GM21576 (cell line): ENCODE measurements around the gene ABCA9.
"Not testable (repeated sequence)": the region's sequence is repeated elsewhere in the genome, so short reads cannot be mapped to it uniquely, and the experiment has no call there.

ENCODE experiments used
- ATAC-seq: cut with Tn5 transposase; IDR thresholded peaks from one replicate; pipeline ENCODE4 v1.9.1; 2021; ENCODE audit warnings: mild to moderate bottlenecking, moderate library complexity; ENCODE audit not compliant: unreplicated experiment

ABCA9 gene

DNA sequence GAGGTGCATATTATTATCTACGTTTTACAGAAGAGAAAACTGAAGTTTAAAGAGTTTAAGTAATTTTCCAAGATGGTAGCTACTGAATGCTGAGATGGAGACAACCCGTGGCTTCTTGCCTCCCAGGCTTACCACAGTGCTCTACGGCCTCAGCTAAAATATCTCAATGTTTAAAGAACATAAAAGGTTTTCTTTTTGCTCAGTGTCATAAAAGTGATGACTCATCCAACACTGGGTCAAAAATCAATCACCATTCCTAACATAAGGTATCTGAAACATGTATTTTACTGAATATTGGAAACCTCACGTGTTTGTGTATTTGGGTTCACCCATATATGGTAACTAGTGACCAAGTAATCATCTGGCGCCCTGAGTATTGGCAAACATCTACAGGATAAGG lies 18.4 kb downstream of the ABCA9 start:
- ATAC-seq = no peak

DNA sequence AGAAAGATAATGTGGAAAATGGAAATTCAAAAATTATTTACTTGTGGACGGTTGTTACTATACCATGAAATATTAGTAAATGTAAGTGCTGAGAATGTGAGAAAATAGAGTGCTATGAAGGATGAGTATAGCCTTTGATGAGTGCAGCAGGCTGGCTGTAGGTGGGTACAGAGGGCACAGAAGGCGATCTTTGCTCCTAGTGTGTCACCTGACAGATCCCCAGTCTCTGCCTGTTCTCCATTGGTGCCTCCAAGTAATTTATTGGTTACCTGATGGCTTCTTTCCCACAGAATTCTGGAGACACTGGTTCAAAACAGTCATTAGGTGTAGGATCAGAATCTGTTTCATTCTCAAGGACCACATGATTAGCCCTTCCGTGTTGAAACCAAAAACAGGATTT lies 28.9 kb downstream of the ABCA9 start:
- ATAC-seq = no peak

DNA sequence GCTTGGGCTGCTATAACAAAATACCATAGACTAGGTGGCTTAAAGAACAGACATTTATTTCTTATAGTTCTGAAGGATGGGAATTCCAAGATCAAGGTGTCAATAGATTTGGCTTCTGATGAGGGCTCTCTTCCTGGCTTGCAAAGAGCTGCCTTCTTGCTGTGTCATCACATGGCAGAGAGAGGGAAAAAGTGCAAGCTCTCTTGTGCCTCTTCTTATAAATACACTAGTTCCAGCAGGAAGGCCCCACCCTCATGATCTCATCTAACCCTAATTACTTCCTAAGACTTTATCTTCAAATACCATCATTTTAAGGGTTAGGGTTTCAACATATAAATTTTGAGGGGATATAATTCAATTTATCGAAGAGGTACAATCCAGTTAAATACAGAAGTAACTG lies 30.6 kb downstream of the ABCA9 start:
- ATAC-seq = no peak

DNA sequence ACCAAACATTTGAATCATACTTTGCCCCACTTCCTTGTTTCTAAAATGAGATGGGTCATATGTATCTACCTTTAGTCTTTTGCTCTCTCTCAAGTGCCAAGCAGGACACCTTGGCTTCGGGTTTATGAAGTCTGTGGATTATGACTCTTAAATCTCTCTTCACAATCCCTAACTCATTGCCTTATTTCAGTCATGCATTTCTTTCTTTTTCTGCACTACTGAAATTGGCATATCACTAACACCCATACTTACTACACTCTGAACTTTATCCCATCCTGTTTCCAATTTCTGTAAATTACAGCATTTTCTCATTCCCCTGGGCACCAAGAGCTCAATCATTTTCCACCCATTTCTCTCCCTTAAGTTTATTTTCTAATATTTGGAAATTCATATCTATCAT lies 42.0 kb downstream of the ABCA9 start:
- ATAC-seq = no peak

DNA sequence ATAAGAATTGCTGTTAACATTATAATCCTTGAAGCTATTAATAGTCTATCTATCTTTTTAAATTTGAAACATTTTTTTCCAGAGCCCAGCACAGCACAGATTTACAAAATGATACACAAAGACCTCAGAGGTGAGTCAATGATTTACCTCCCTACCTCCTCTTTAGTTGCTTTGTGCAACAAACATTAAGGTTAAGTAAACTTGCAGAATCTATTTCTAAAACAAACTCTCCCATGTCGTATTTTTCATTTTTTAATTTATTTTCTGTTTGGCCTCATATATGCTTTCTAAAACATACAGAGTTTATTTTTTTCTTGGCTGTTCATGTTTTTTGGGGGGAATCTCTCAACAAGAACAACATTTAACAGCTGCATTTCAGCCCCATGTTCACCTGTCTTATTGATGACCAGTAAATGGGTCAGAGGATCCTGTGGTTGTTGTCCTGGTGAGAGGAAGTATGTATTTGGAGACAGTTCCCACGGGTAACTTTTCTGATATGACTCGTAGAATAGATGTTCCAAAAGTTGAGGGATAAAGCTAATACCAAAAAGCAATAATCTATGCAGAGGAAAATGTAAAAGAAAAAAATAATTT lies 42.6 kb downstream of the ABCA9 start:
- ATAC-seq = no peak

DNA sequence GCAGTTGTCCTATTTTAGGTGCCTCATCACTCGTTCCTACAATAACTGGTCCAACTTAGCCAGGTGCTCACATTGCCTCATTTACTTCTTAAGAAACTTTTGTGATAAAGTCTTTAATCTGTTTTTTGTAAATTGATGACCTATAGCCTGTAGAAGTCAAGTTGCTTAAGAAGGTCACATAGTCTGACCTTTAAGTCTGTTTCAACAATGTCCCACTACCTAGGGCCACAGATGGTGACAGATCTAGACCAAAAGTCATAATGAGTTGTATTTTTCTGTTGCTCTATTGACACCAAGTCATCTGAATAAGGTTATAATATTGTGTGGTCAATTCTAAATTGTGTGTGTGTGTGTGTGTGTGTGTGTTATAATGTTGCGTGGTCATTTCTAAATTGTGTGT lies 45.1 kb downstream of the ABCA9 start:
- no peak for ATAC-seq

DNA sequence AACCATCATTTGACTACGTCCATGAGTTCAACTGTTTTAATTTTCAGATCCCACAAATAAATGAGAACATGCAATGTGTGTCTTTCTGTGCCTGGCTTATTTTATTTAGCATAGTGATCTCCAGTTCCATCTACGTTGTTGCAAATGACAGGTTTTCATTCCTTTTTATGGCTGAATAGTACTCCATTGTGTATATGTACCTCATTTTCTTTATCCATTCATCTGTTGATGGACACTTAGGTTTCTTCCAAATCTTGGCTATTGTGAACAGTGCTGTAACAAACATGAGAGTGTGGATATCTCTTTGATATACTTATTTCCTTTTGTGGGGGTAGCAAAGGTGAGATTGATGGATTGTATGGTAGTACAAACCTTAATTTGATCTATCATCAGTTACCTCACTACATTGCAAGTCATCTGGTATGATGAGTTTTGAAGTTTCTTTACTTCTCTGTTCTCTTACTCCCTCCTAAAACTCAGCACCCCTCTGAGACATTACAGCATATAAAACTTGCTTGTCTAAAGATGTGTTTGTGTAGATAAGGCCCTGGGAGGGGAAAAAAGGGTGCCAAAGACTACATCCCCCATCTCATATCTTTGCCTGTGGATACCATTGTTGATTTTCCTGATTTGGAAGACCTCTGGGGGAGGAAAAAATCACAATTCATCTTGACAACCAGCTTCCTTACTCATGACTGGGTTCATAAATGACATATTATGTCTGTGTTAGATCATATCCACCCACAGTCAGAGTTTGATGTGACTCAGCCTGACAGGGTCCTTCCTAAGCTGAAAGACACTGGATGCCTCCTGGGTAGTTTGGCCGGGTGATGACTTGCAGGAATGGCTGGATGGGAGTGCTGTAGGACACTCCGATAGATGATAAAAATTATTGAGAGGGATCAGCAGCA lies 47.6 kb downstream of the ABCA9 start:
- ATAC-seq = no peak

DNA sequence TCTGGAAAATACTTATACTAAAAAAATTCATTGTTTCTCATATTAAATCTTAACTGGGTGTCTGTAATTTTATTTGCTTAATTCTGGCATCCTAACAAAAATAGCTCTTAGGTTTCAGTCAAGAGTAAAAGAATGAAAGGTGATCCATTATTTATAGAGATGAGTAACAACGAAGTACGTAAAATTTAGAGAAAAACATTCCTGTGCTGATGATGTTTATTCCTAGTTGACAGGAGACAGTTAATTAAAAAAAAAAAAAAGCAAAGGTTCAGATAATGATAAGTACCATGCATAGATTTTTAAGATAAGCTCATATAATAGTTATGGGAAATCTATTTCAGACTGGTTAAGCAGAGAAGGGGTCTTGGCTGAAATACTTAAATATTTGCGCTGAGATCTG lies 50.8 kb downstream of the ABCA9 start:
- ATAC-seq = no peak

DNA sequence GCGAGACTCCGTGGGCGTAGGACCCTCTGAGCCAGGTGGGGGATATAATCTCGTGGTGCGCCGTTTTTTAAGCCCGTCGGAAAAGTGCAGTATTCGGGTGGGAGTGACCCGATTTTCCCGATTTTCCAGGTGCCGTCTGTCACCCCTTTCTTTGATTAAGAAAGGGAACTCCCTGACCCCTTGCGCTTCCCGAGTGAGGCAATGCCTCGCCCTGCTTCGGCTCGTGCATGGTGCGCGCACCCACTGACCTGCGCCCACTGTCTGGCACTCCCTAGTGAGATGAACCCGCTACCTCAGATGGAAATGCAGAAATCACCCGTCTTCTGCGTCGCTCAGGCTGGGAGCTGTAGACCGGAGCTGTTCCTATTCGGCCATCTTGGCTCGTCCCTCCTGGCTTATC lies 56.0 kb downstream of the ABCA9 start:
- not testable (repeated sequence) for ATAC-seq

DNA sequence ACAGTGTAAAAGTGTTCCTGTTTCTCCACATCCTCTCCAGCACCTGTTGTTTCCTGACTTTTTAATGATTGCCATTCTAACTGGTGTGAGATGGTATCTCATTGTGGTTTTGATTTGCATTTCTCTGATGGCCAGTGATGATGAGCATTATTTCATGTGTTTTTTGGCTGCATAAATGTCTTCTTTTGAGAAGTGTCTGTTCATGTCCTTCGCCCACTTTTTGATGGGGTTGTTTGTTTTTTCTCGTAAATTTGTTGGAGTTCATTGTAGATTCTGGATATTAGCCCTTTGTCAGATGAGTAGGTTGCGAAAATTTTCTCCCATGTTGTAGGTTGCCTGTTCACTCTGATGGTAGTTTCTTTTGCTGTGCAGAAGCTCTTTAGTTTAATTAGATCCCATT lies 61.0 kb downstream of the ABCA9 start:
- not testable (repeated sequence) for ATAC-seq

DNA sequence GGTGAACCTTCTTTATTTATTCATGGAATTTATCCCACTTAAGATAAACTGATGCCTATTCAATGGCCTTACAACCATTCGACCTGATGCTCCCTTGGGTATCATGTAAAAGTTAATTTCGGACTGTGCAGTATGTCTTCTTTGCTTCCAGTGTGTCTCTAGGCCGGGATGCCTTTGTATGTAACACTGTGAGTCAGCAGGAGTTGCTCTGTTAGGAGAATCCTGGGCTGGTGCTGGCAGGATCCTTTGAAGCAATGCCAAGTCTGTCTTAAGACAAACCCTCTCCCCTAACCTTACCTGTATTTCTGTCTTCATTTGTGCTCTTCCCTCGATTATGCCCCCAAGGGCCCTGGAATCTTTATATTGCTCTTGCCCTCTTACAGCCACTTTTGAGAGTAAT lies 67.6 kb downstream of the ABCA9 start:
- ATAC-seq = no peak

DNA sequence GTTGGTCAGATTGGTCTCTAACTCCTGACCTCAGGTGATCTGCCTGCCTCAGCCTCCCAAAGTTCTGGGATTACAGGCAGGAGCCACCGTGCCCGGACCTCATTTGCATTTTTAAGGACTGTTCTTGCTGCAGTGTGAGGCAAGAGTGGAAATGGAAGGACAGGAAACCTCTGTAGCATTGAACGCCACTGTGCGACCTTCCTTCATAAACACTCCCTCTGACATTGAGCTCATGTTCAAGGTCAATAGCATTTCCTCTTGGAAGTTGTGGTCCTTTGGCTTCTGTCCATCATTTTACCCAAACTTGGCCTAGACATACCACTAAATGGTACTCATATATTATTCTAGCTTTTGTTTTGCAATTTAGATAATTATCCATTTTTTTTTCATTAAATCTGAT lies 72.8 kb downstream of the ABCA9 start:
- ATAC-seq = no peak

DNA sequence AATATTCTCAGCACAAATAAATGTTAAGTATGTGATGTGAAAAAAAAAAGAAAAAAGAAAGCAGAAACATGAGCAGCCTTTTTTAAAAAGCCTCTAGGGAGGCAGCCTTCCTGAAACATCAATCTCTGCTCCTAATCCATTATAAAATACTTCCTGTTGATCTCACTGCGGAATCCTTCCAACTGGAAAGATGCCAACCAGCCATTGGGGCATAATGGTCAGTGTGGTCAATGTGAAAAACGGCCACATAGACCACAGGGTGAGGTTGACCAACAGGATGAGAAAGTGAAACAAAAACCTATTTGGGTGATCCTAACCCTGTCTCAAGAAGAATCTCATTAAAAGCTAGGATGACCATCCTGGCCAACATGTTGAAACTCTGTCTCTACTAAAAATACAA lies 79.4 kb downstream of the ABCA9 start:
- no peak for ATAC-seq

DNA sequence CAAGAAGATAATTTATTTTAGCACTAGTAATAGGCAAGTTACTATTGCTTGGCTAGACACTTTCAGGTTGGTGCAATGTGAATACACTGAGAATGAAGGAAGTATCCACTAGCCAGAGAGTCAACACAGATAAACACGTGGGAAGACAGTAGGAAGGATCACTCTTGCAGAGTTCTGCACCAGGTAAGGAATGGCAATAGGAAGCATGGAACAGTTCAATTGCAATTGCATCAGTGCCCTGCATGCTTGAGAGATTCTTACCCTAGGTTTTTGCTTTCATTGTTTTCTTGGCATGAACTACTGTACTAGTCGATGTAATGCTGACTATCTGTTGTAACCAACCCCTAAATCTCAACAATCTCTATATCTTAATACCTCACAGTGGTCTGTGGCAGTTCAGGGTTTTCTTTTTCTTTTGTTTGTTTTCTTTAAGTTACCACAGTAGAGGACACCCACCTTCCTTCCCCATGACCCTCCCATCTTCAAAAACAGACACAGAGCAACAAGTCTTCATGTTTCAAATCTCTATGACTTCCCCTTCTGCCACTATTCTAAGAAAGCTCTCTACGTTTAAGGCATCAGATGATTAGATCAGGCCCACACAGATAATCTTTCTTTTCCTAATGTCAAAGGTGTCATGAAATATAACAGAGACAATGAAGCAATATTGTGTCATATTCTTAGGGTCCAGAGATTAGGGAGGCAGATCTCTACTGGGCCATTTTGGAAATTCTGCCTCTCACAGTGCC lies 87.5 kb downstream of the ABCA9 start:
- ATAC-seq = no peak

DNA sequence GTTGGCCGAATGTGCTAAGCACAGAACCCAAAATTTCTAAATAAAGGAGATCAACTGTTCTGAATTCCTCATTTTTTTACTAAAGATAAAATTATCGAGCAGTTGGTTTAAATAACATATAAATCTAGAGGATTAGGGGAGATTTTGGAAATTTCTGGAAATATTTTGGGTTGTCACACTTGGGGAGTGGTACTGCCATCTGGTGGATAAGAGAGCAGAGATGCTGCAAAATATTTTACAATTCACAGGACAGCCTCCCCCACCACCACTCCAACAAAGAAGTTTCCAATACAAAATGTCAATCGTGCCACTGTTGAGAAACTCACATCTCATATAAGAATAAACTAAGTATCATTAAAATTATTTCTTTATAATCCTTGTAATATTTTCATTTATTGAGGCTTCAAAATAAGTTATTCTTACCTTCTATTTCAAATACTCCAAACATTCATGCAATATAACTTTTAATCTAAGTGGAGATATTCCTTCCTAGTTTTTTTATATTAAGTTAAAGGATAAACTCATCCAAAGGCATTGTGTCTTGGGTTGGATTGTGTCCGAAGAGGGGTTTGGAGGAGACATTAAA lies 88.5 kb downstream of the ABCA9 start:
- ATAC-seq = no peak

DNA sequence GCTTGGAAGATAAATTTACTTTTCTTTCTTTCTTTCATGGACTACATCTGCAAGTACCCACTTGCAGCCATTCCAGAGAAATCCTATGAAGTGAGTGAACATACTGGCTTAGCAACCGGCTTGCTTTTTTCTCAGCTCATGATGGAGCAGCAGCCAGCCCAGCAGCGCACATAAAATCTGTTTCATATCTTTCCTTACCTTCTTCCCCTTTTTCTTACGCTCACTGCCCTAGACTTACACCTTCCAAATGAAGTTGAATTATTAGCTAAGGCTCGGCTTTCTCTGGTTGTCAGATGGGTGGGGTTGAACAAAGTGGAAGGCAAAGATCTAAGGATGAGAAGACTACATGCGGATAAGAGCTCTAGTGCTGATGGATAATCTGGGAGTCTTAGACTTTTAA lies 91.6 kb downstream of the ABCA9 start:
- no peak for ATAC-seq

DNA sequence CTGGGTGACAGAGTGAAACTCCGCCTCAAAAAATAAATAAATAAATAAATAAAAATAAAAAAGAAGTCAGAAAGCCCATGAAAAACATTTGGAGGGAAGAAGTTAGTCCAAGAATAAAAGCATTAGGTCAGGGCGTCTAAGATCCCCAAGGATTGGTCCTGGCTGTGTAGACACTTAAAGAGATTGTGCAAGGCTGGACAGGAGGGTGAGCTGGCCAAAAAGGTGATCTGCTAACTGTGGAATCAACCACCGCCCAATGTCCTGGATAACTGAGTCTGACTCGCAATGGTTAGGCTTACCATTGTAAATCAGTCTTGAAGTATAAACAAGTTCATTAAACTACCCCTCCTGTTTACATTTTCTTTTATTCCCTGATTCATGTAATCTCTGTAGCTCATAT lies 96.8 kb downstream of the ABCA9 start:
- no peak for ATAC-seq

DNA sequence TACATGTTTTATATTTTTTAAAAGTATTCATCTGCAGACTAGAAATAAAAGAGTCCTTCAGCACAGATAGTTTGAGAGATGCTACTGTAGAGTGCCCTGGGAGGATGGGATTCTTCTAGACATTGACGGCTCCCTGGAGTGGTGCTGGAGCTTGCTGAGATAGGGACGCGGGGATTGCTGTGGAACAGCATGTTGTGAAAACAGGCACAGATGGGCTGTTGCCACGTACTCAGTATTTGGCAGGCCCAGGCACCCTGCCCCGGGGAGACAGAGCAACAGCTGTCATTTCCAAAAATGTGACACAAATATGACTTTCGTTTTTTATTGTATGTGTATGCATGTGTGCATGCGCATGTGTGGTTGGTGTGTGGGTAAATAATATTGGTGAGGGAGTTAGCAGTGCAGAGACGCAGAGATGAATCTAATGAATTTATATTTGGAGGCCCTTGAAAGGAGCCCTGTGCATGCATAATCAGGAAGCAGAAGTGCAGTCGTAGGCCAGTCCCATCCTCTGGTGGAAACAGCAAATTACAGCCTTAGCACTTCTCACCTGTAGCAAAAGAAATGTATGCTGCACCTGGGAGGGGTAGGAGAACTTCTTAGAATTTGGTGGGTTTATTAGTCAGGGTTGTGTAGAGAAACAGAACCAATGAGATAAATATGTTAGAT lies 99.4 kb downstream of the ABCA9 start:
- no peak for ATAC-seq

DNA sequence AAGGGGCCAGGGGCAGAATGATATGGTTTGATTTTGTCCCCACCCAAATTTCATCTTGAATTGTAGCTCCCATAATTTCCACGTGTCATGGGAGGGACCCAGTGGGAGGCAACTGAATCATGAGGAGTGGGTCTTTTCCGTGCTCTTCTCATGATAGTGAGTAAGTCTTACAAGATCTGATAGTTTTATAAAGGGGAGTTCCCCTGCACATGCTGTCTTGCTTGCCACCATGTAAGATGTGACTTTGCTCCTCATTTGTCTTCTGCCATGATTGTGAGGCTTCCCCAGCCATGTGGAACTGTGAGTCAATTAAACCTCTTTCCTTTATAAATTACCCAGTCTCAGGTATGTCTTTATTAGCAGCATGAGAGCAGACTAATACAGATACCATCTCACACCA lies 101.6 kb downstream of the ABCA9 start:
- not testable (repeated sequence) for ATAC-seq

DNA sequence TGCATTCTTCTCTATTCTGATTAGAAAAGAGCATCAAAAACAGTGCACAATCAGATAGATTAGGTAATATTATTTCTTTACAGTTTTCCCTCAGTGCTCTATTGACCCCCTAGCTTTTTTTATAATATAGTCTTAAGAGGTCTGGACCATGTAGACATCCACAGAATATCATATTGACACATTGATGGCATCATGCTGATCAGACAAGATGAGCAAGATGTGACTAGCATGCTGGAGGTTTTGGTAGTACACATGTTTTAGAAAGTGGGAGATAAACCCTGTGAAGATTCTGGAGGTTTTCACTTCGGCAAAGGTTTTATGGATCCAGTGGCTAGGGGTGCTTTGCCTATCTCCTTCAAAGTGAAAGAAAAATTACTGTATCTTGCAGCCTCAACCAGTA lies 102.8 kb downstream of the ABCA9 start:
- ATAC-seq = no peak
